ENCODE data around the gene ANKRD17.

GRCh38 chr4:73098016-73098415, 160.6 kb downstream of the ANKRD17 start:
- TF ChIP-seq POLR2A (IDR thresholded peaks at IDR 0.05) (no peak), CTCF (IDR thresholded peaks at IDR 0.05) (no peak), POLR2AphosphoS5 (IDR thresholded peaks at IDR 0.05) (no peak)

Data from prostate gland (tissue), 2 donors.